ENCODE data around the gene FAM184A. TPM values are rescaled to one million over a fixed set of nuclear protein-coding genes. Genes with fewer than 3 reads are reported as not detected.

FAM184A gene
- total RNA-seq, 1 donor from 2014 or later: 0.59 TPM

DNA sequence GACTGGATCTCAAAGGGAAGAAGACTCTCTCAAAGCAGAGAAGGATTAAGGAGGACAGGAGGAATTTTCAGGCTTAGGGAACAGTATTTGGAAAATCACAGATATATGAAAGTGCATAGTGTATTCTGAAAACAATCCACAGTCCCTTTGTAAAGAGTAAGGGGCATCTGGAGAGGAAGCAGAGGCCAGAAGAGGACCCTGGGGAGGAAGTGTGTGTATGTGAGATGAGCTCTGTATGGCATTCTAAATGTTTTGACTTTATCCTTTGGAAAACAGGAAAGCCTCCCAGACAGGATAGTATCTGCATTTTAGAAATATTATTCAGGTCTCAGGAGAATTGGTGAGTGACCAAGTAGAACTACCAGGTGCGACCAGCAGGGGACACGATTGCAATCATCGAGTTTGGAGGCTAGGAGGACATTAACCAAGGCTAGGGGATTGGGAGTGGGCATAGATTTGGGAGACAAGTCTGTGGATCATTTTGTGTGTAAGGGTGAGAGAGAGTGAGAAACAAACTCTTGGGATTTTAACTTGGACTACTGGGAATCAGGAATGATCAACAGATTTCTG, 38.3 kb upstream of the FAM184A start:
- no peak overlapping the region for H3K27ac Mint-ChIP-seq (ENCODE audit: unreplicated experiment)
- DNase-seq (ENCODE audit: extremely low spot score, unreplicated experiment): no peak
- peaks cover 23% of the 10 kb centered on the region for H3K27me3 Mint-ChIP-seq (ENCODE audit: unreplicated experiment)
- H3K4me1 Mint-ChIP-seq (ENCODE audit: unreplicated experiment): peaks cover 7% of the 10 kb centered on the region
- TF ChIP-seq, protein P1, sequence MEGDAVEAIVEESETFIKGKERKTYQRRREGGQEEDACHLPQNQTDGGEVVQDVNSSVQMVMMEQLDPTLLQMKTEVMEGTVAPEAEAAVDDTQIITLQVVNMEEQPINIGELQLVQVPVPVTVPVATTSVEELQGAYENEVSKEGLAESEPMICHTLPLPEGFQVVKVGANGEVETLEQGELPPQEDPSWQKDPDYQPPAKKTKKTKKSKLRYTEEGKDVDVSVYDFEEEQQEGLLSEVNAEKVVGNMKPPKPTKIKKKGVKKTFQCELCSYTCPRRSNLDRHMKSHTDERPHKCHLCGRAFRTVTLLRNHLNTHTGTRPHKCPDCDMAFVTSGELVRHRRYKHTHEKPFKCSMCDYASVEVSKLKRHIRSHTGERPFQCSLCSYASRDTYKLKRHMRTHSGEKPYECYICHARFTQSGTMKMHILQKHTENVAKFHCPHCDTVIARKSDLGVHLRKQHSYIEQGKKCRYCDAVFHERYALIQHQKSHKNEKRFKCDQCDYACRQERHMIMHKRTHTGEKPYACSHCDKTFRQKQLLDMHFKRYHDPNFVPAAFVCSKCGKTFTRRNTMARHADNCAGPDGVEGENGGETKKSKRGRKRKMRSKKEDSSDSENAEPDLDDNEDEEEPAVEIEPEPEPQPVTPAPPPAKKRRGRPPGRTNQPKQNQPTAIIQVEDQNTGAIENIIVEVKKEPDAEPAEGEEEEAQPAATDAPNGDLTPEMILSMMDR (IDR thresholded peaks at IDR 0.05): peak; percentile 18
- H3K4me3 Mint-ChIP-seq (ENCODE audit: unreplicated experiment): no peak overlapping the region
- no peaks in the 10 kb centered on the region for H3K9me3 Mint-ChIP-seq (ENCODE audit: unreplicated experiment)
- H3K36me3 Mint-ChIP-seq (ENCODE audit: unreplicated experiment): no peaks in the 10 kb centered on the region

DNA sequence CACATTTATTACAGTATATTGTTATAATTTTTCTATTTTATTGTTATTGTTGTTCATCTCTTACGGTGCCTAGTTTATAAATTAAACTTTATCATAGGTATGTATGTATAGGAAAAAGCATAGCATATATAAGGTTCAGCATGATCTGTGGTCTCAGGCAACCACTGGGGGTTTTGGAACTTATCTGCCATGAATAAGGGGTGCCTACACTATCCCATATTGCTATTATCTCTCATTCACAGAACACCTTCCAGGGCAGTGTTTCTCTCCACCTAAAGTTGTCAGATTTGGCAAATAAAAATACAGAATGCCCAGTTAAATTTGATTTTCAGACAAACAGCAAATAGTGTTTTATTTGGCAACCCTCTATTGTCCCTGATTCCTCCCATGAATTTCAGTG, 35.5 kb upstream of the FAM184A start:
- no peaks in the 10 kb centered on the region for H3K9me3 Mint-ChIP-seq (ENCODE audit: unreplicated experiment)
- H3K36me3 Mint-ChIP-seq (ENCODE audit: unreplicated experiment): no peaks in the 10 kb centered on the region
- H3K27ac Mint-ChIP-seq (ENCODE audit: unreplicated experiment): no peak overlapping the region
- H3K4me1 Mint-ChIP-seq (ENCODE audit: unreplicated experiment): peaks cover 5% of the 10 kb centered on the region
- no peak overlapping the region for H3K4me3 Mint-ChIP-seq (ENCODE audit: unreplicated experiment)
- TF ChIP-seq, protein P1 (IDR thresholded peaks at IDR 0.05): no peak
- DNase-seq (ENCODE audit: extremely low spot score, unreplicated experiment): no peak
- peaks cover 28% of the 10 kb centered on the region for H3K27me3 Mint-ChIP-seq (ENCODE audit: unreplicated experiment)

DNA sequence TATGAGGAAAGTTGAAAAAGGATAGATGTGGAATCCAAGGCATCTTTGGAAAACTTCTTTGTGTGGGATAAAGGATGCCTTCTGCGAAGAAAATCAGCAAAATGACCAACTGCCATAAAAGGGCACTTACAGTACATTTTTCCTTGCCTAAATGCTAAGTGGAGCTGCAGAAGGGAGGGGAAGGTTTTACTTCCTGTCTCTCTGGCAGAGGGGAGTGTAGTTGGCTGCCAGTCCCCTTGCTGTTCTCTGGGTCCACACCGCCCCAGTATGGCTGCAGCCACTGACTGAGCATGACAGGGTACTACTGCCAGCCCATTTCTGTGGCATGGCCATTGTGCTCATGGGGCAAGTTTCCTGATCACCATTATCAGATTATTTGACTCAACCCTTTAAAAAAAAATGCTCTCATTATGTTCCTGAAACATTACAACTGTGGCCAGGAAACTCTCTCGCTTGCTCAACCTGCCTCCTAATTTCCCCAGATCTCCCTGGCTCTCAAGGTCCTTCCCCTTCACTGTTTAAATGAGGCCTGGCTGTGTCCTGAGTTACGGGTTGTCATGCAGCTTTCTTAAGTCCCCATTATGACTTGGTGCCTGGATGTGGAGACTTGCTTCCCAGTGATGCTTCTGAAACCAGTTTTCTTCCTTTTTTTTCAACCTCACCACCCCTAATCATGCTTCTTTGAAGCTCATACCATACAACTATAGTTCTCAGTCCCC, 34.5 kb upstream of the FAM184A start:
- Mint-ChIP-seq H3K36me3 (ENCODE audit: unreplicated experiment) (no peaks in the 10 kb centered on the region), H3K4me1 (ENCODE audit: unreplicated experiment) (peaks cover 5% of the 10 kb centered on the region), H3K4me3 (ENCODE audit: unreplicated experiment) (no peak overlapping the region), H3K9me3 (ENCODE audit: unreplicated experiment) (no peaks in the 10 kb centered on the region), H3K27me3 (ENCODE audit: unreplicated experiment) (peaks cover 33% of the 10 kb centered on the region), H3K27ac (ENCODE audit: unreplicated experiment) (no peak overlapping the region)
- TF ChIP-seq, protein P1 (IDR thresholded peaks at IDR 0.05): no peak
- no peak for DNase-seq (ENCODE audit: extremely low spot score, unreplicated experiment)

DNA sequence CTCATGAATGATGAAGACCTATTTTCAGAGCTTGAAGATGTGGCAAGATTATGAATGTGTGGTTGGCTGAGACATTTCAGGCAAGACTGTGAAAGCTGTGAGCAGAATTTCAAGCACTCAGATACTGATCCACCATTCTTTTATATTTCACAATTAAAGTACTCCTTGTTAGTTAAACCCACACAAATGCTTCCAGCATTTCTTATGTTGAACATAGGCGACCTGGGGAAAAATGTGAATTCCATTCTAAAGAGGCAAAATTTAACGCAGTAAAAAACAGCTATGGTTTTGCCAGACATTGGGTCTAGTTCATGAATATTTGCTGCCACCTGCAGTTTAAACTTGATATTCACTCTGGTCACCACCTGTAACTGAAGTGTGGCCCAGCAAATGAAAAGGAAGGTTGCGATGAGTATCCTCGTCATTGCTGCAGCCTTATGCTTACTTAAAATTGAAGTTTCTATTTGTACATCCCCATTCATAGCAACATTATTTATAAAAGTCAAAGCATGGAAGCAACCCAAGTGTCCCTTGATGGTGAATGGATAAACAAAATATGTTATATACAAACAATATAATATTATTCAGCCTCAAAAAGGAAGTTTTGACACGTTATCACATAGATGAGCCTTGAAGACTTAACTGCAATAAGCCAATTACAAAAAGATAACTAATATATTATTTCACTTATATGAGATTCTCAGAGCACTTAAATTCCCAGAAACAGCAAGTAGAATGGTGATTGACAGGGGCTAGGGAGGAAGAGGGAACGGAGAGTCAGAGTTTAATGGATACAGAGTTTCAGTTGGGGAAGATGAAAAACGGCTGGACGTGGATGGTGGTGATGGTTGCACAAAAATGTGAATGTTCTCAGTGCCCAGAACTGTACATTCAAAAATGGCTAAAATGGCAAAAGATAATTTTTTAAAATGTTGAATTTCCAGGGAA, 32.4 kb upstream of the FAM184A start:
- TF ChIP-seq, protein P1 (IDR thresholded peaks at IDR 0.05): peak; percentile 66
- Mint-ChIP-seq H3K4me1 (ENCODE audit: unreplicated experiment) (no peaks in the 10 kb centered on the region), H3K36me3 (ENCODE audit: unreplicated experiment) (no peaks in the 10 kb centered on the region), H3K4me3 (ENCODE audit: unreplicated experiment) (no peak overlapping the region), H3K27ac (ENCODE audit: unreplicated experiment) (no peak overlapping the region), H3K9me3 (ENCODE audit: unreplicated experiment) (no peaks in the 10 kb centered on the region), H3K27me3 (ENCODE audit: unreplicated experiment) (peaks cover 26% of the 10 kb centered on the region)
- DNase-seq (ENCODE audit: extremely low spot score, unreplicated experiment): no peak

All from osteocyte (in vitro differentiated cells).